K562 (cell line): Measurements from ENCODE around the gene GALNT7. TPM values are rescaled to one million over a fixed set of nuclear protein-coding genes. Genes with fewer than 3 reads are reported as not detected.

Experiments used
- ATAC-seq: fragments of 200-7000 bp; cut with Tn5 transposase; 3 replicates; pipeline ENCODE4 v1.9.1; 2020; ENCODE audit warnings: moderate library complexity
- BruUV-seq: library from RNA; stranded (reverse); fragments of 400-500 nt; replicated peaks from 2 replicates; lab custom pipeline; 2021; lab: Mats Ljungman, UMichigan
- CTCF ChIA-PET: fragments of 300-600 bp; formaldehyde crosslinking; extraction: SDS; loops from one replicate; lab custom pipeline; 2021; ENCODE audit warnings: low intra/inter-chr PET ratio; lab: Yijun Ruan, JAX
- POLR2A ChIA-PET: fragments of 300-600, 350-650 bp; sonication (Branson Sonifier 250); formaldehyde crosslinking; extraction: SDS; loops from one replicate; lab custom pipeline; 2021; ENCODE audit warnings: antibody characterized with exemption, inconsistent platforms; lab: Yijun Ruan, JAX
- DNase-seq, 4 experiments: peaks; one replicate each; pipeline versions ENCODE4 v3.0.0 to v3.0.0-alpha.2; 2011 to 2018; ENCODE audit warnings: low spot score in 3 of 4, mixed read lengths in 3 of 4; ENCODE audit errors: extremely low read depth in 1 of 4
- FAIRE-seq: peaks from 2 replicates; lab custom pipeline; 2011; peaks lifted over from hg19 to GRCh38; lab: Jason Lieb, UNC
- H2AFZ ChIP-seq: 2 replicates; pipeline ENCODE4 v1.6.0; 2011; ENCODE audit warnings: low read depth, low read length, control low read depth, inconsistent platforms
- H3K27ac ChIP-seq: fragments of 200-600 bp; 3 replicates; pipeline ENCODE4 v1.8.0; 2011; ENCODE audit warnings: low read depth, mild to moderate bottlenecking, control low read depth, inconsistent platforms, low read length, moderate library complexity, mixed read lengths; ENCODE audit errors: extremely low read depth
- H3K27me3 ChIP-seq, 2 experiments: fragments of 300-600 bp in 1 of 2; 2 replicates in 1 of 2; 3 replicates in 1 of 2; pipeline versions ENCODE4 v1.6.0 to v1.8.0; 2011; ENCODE audit warnings: inconsistent platforms in 2 of 2, low read length in 2 of 2, mild to moderate bottlenecking in 1 of 2, mixed read lengths in 1 of 2, moderate library complexity in 1 of 2; ENCODE audit not compliant: control insufficient read depth in 2 of 2, insufficient read depth in 2 of 2
- H3K36me3 ChIP-seq: fragments of 300-600 bp; 3 replicates; pipeline ENCODE4 v1.8.0; 2011; ENCODE audit warnings: mild to moderate bottlenecking, low read length, inconsistent platforms; ENCODE audit not compliant: control insufficient read depth, insufficient read depth
- H3K4me1 ChIP-seq, 2 experiments: fragments of 200-600 bp in 1 of 2; replicated peaks in 1 of 2; 2 replicates in 1 of 2; 3 replicates in 1 of 2; pipeline versions ENCODE4 v1.5.1 to v1.8.0; 2011; ENCODE audit warnings: inconsistent platforms in 2 of 2, low read length in 2 of 2, mild to moderate bottlenecking in 1 of 2, mixed read lengths in 1 of 2, moderate library complexity in 1 of 2; ENCODE audit not compliant: control insufficient read depth in 2 of 2, insufficient read depth in 2 of 2
- H3K4me2 ChIP-seq: 2 replicates; pipeline ENCODE4 v1.6.1; 2011; ENCODE audit warnings: low read length, control low read depth, inconsistent platforms, mixed read lengths; ENCODE audit not compliant: insufficient read depth
- H3K4me3 ChIP-seq: fragments of 200-600 bp; sonication (generic), shearing (Covaris generic); 2 replicates; pipeline ENCODE4 v1.5.1; 2016; ENCODE audit warnings: control low read depth, inconsistent platforms
- H3K79me2 ChIP-seq: fragments of 200-600 bp; 3 replicates; pipeline ENCODE4 v1.8.0; 2011; ENCODE audit warnings: low read length, inconsistent platforms; ENCODE audit not compliant: control insufficient read depth, insufficient read depth
- H3K9ac ChIP-seq, 2 experiments: 2 replicates each; pipeline versions ENCODE4 v1.6.0 to v1.6.1; 2011; ENCODE audit warnings: low read depth in 2 of 2, low read length in 2 of 2, control low read depth in 1 of 2, inconsistent platforms in 1 of 2, mild to moderate bottlenecking in 1 of 2, mixed read lengths in 1 of 2; ENCODE audit not compliant: insufficient read depth in 1 of 2
- H3K9me1 ChIP-seq: one replicate; pipeline ENCODE4 v1.6.0; 2011; ENCODE audit warnings: inconsistent platforms, mild to moderate bottlenecking, low read length, moderate library complexity; ENCODE audit not compliant: control insufficient read depth, insufficient read depth
- H3K9me3 ChIP-seq: replicated peaks from 2 replicates; pipeline ENCODE4 v1.5.1; 2011; ENCODE audit warnings: low read depth, low read length, inconsistent platforms; ENCODE audit not compliant: control insufficient read depth, insufficient read depth
- H4K20me1 ChIP-seq: replicated peaks from 2 replicates; pipeline ENCODE4 v1.6.1; 2011; ENCODE audit warnings: low read length, inconsistent platforms, mixed read lengths; ENCODE audit not compliant: control insufficient read depth, insufficient read depth
- ADNP ChIP-seq: fragments of 200-800 bp; sonication (Bioruptor generic); IDR thresholded peaks from 2 replicates; pipeline ENCODE4 v1.6.1; 2016; ENCODE audit warnings: missing genetic modification characterization, missing compliant biosample characterization
- CEBPG ChIP-seq, 3 experiments: fragments of 200-800 bp in 1 of 3; sonication (Bioruptor generic) in 1 of 3; sonication (generic) in 1 of 3; formaldehyde crosslinking in 1 of 3; IDR thresholded peaks in 2 of 3; conservative IDR thresholded peaks in 1 of 3; 2 replicates each; pipeline versions ENCODE4 v1.6.1 to v1.8.0; 2016 to 2022; ENCODE audit warnings: missing compliant biosample characterization in 2 of 3, missing genetic modification characterization in 2 of 3, mild to moderate bottlenecking in 1 of 3, missing genetic modification reagents in 1 of 3
- MTF1 ChIP-seq: fragments of 250-450 bp; sonication (Bioruptor Pico); IDR thresholded peaks from 2 replicates; pipeline ENCODE4 v1.9.0; 2021; ENCODE audit warnings: moderate library complexity, mild to moderate bottlenecking, inconsistent platforms, borderline replicate concordance
- NBN ChIP-seq: fragments of 450-650 bp; IDR thresholded peaks from 2 replicates; pipeline ENCODE4 v1.6.1; 2016; ENCODE audit warnings: low read depth, mild to moderate bottlenecking
- NCOA4 ChIP-seq: fragments of 450-650 bp; IDR thresholded peaks from 2 replicates; pipeline ENCODE4 v1.6.1; 2018; ENCODE audit warnings: mild to moderate bottlenecking; ENCODE audit not compliant: partially characterized antibody
- NFATC3 ChIP-seq: fragments of 450-650 bp; IDR thresholded peaks from 2 replicates; pipeline ENCODE4 v1.6.1; 2017; ENCODE audit warnings: mild to moderate bottlenecking
- NFE2L1 ChIP-seq: fragments of 450-650 bp; IDR thresholded peaks from 2 replicates; pipeline ENCODE4 v1.6.1; 2016; ENCODE audit warnings: missing genetic modification characterization, low read depth, mild to moderate bottlenecking, missing compliant biosample characterization, moderate library complexity, borderline replicate concordance
- NUFIP1 ChIP-seq: fragments of 450-650 bp; IDR thresholded peaks from 2 replicates; pipeline ENCODE4 v1.6.1; 2018; ENCODE audit not compliant: partially characterized antibody
- ZNF3 ChIP-seq: fragments of 250-450 bp; sonication (Bioruptor Pico); IDR thresholded peaks from 2 replicates; pipeline ENCODE4 v1.5.0; 2021; ENCODE audit warnings: mild to moderate bottlenecking, moderate library complexity
- ZNF77 ChIP-seq: fragments of 250-450 bp; sonication (Bioruptor Pico); IDR thresholded peaks from 2 replicates; pipeline ENCODE4 v1.5.0; 2020
- WGBS: fragments of 100-300 bp; shearing (Covaris generic); methylation state at CpG from one replicate; pipeline ENCODE4 v1.1.6; 2016; ENCODE audit warnings: low coverage, mixed read lengths; ENCODE audit not compliant: insufficient coverage; ENCODE audit errors: missing lambda C conversion rate; 5-methylcytosine and 5-hydroxymethylcytosine counted together
- in situ Hi-C: fragments of 300-500 bp; cut with MboI; formaldehyde crosslinking; loops from 4 replicates; pipeline ENCODE4 v1.15.0; 2018; ENCODE audit warnings: inconsistent platforms, mixed read lengths
- intact Hi-C: fragments of 100-400 bp; cut with micrococcal nuclease; formaldehyde crosslinking; loops from 2 replicates; pipeline ENCODE4 v1.14.2; 2022
- polyA plus RNA-seq, 8 experiments: library from polyadenylated mRNA; depleted of rRNA in 4 of 8; stranded (reverse) in 5 of 8; unstranded in 3 of 8; fragments of >200 nt; fragmentation: Nextera tagmentation in 2 of 8; fragmentation: Illumina TruSeq in 1 of 8; extraction: Ambion mirVana in 2 of 8; extraction: Trizol in 1 of 8; gene quantifications; 2 replicates each; pipeline versions ENCODE4 v1.2.1 to v1.2.3, GENCODE V29; 2011 to 2014; ENCODE audit warnings: inconsistent platforms in 1 of 8, missing spikeins in 1 of 8
- total RNA-seq, 7 experiments: library from RNA; depleted of rRNA in 6 of 7; stranded (reverse); fragments of >200 nt in 6 of 7; fragmentation: Illumina TruSeq in 2 of 7; extraction: Trizol in 2 of 7; gene quantifications; 2 replicates each; pipeline versions ENCODE4 v1.2.1 to v1.2.3, GENCODE V29; 2011 to 2021; ENCODE audit warnings: low replicate concordance in 1 of 7

The GALNT7 gene
- total and polyA plus RNA-seq, 9 of the 15 experiments (the other 6 are each of a cell fraction or from before 2014, with no cell fraction given), result 16.7 to 38.7 (median 31.1) TPM

DNA sequence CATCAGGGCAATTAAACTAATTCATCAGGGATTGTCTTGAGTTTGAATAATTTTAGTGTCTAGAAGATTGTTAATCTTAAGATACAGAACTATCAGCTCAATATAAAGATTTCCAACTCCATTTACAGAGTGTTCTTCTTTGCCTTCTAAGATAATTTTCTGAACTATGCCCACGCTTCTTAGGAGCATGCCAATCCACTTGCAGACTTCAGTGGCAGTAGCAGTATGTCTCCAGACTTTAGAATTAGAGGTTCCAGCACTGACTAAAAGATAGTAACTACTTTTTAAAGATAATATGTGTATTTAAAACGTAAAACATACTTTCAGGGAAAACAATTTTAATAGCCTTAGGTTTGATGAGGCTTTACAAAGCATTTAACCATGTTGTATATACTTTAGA lies 34.2 kb upstream of the GALNT7 start:
- FAIRE-seq (no peak), ATAC-seq (no peak), DNase-seq (no peak)
- no peaks in the 10 kb centered on the region for H3K9me1 ChIP-seq
- H3K9me3 ChIP-seq, result no peaks in the 10 kb centered on the region
- peaks cover 0 to 11% of the 10 kb centered on the region in 2 experiments; a peak in 3 of 5 replicates for H3K4me1 ChIP-seq
- no peak overlapping the region for H2AFZ ChIP-seq
- H3K36me3 ChIP-seq, result no peaks in the 10 kb centered on the region
- ChIA-PET CTCF (no interaction called here), POLR2A (no interaction called here)
- no peaks in the 10 kb centered on the region for H3K79me2 ChIP-seq
- intact Hi-C loops (no loop called here), in situ Hi-C loops (no loop called here)
- H3K27me3 ChIP-seq, result no peaks in the 10 kb centered on the region
- H3K4me3 ChIP-seq, result no peak overlapping the region
- no peak overlapping the region for H3K9ac ChIP-seq
- BruUV-seq, result no TSS peak
- TF ChIP-seq NCOA4 (no peak), MTF1 (CRISPR knock-in tag) (no peak), NFATC3 (no peak), NBN (no peak), ZNF77 (no peak), ZNF3 (CRISPR knock-in tag) (no peak), ADNP (no peak), NUFIP1 (no peak), NFE2L1 (tag) (no peak), CEBPG (CRISPR knock-in tag; IDR thresholded peaks at IDR 0.05) (no peak), CEBPG (tag; conservative IDR thresholded peaks at IDR 0.05 in 1 of 2, IDR thresholded peaks at IDR 0.05 in 1 of 2) (no peak)
- H4K20me1 ChIP-seq, result no peaks in the 10 kb centered on the region
- H3K4me2 ChIP-seq, result no peak overlapping the region
- no peak overlapping the region for H3K27ac ChIP-seq
- WGBS, result 22% methylated on average over 2 of the region's 2 CpGs
